A549 (cell line): ENCODE measurements around the gene NKAPD1. TPM values are rescaled to one million over a fixed set of nuclear protein-coding genes. Genes with fewer than 3 reads are reported as not detected.

Source experiments
- ATAC-seq, 2 experiments: fragments of 200-7000 bp in 1 of 2; fragments of >200 bp in 1 of 2; cut with Nextera tagmentation in 1 of 2; cut with Tn5 transposase in 1 of 2; 3 replicates each; pipeline versions ENCODE4 v1.8.0 to v1.9.1; 2018 to 2020; ENCODE audit warnings: mild to moderate bottlenecking in 1 of 2, moderate library complexity in 1 of 2
- CTCF ChIA-PET: fragments of 300-600 bp; sonication (Branson Sonifier 250); formaldehyde crosslinking; extraction: SDS; loops from one replicate; lab custom pipeline; 2021; ENCODE audit warnings: antibody characterized with exemption, inconsistent platforms; lab: Yijun Ruan, JAX
- POLR2A ChIA-PET: fragments of 350-600 bp; formaldehyde crosslinking; extraction: SDS; loops from one replicate; lab custom pipeline; 2021; ENCODE audit warnings: antibody characterized with exemption, inconsistent platforms; lab: Yijun Ruan, JAX
- DNase-seq, 2 experiments: peaks; one replicate each; pipeline versions ENCODE4 v3.0.0 to v3.0.0-alpha.2; 2011 to 2016; ENCODE audit warnings: low read depth in 1 of 2, low spot score in 1 of 2
- FAIRE-seq: peaks from 2 replicates; lab custom pipeline; 2011; peaks lifted over from hg19 to GRCh38; lab: Jason Lieb, UNC
- H3K27ac ChIP-seq, 2 experiments: fragments of >200 bp; sonication (Bioruptor Twin); formaldehyde crosslinking; 3 replicates each; pipeline ENCODE4 v1.5.1; 2016 to 2017
- H3K4me1 ChIP-seq: fragments of >200 bp; sonication (Bioruptor Twin); formaldehyde crosslinking; 3 replicates; pipeline ENCODE4 v1.6.1; 2016
- H3K4me2 ChIP-seq: fragments of >200 bp; sonication (Bioruptor Twin); formaldehyde crosslinking; 3 replicates; pipeline ENCODE4 v1.6.1; 2016
- H3K4me3 ChIP-seq: fragments of >200 bp; sonication (Bioruptor Twin); formaldehyde crosslinking; 3 replicates; pipeline ENCODE4 v1.5.1; 2016
- H3K9me3 ChIP-seq: fragments of >200 bp; sonication (Bioruptor Twin); formaldehyde crosslinking; 3 replicates; pipeline ENCODE4 v1.6.1; 2016
- BHLHE40 ChIP-seq: IDR thresholded peaks from 2 replicates; pipeline ENCODE4 v1.6.1; 2012; ENCODE audit warnings: low read depth, low read length, inconsistent platforms
- CHD2 ChIP-seq: fragments of 150-350 bp; IDR thresholded peaks from 2 replicates; pipeline ENCODE4 v1.6.1; 2014; ENCODE audit warnings: low read length; ENCODE audit not compliant: partially characterized antibody
- CHD4 ChIP-seq: fragments of 200-600 bp; sonication (generic); IDR thresholded peaks from 2 replicates; pipeline ENCODE4 v1.6.1; 2016; ENCODE audit warnings: antibody characterized with exemption, mild to moderate bottlenecking, borderline replicate concordance
- ELK1 ChIP-seq: fragments of 150-350 bp; IDR thresholded peaks from 2 replicates; pipeline ENCODE4 v1.6.1; 2014; ENCODE audit warnings: low read depth, mild to moderate bottlenecking, low read length
- EP300 ChIP-seq, 2 experiments: fragments of >200 bp; sonication (Bioruptor Twin); formaldehyde crosslinking; IDR thresholded peaks; 2 replicates in 1 of 2; 3 replicates in 1 of 2; pipeline ENCODE4 v1.6.1; 2016 to 2017
- FOSL2 ChIP-seq, 2 experiments: fragments of 450-650 bp in 1 of 2; fragments of >200 bp in 1 of 2; sonication (Bioruptor Twin) in 1 of 2; formaldehyde crosslinking; IDR thresholded peaks; 2 replicates each; pipeline versions ENCODE4 v1.5.0 to v1.6.1; 2016 to 2020; ENCODE audit warnings: mild to moderate bottlenecking in 1 of 2, moderate library complexity in 1 of 2
- FOXS1 ChIP-seq: fragments of 250-450 bp; sonication (Bioruptor Pico); IDR thresholded peaks from 2 replicates; pipeline ENCODE4 v1.5.0; 2020; ENCODE audit warnings: mild to moderate bottlenecking, moderate library complexity
- GATA3 ChIP-seq: IDR thresholded peaks from 2 replicates; pipeline ENCODE4 v1.6.1; 2012; ENCODE audit warnings: borderline replicate concordance
- HEYL ChIP-seq: fragments of 250-450 bp; sonication (Bioruptor Pico); IDR thresholded peaks from 2 replicates; pipeline ENCODE4 v1.8.0; 2021; ENCODE audit warnings: mild to moderate bottlenecking, moderate library complexity
- JUN ChIP-seq, 2 experiments: fragments of >200 bp; sonication (Bioruptor Twin); formaldehyde crosslinking; IDR thresholded peaks; 2 replicates in 1 of 2; 3 replicates in 1 of 2; pipeline ENCODE4 v1.6.1; 2016 to 2017
- KDM1A ChIP-seq: fragments of 200-600 bp; sonication (generic); IDR thresholded peaks from 2 replicates; pipeline ENCODE4 v1.6.1; 2016; ENCODE audit warnings: low read depth, mild to moderate bottlenecking
- KDM5A ChIP-seq: fragments of 200-600 bp; sonication (generic); IDR thresholded peaks from 2 replicates; pipeline ENCODE4 v1.6.1; 2016; ENCODE audit warnings: antibody characterized with exemption, mild to moderate bottlenecking
- MAZ ChIP-seq: fragments of 150-350 bp; IDR thresholded peaks from 2 replicates; pipeline ENCODE4 v1.6.1; 2014; ENCODE audit warnings: antibody characterized with exemption, low read depth, low read length, borderline replicate concordance
- NFE2L2 ChIP-seq: fragments of 150-350 bp; conservative IDR thresholded peaks from 2 replicates; pipeline ENCODE4 v1.6.1; 2014; ENCODE audit warnings: low read length
- NR3C1 ChIP-seq: fragments of >200 bp; sonication (Bioruptor Twin); formaldehyde crosslinking; IDR thresholded peaks from 3 replicates; pipeline ENCODE4 v1.6.1; 2017
- PHF8 ChIP-seq: fragments of 200-600 bp; sonication (generic); IDR thresholded peaks from 2 replicates; pipeline ENCODE4 v1.6.1; 2016; ENCODE audit warnings: low read depth, mild to moderate bottlenecking, antibody characterized with exemption, moderate library complexity, borderline replicate concordance
- POLR2A ChIP-seq: IDR thresholded peaks from 2 replicates; pipeline ENCODE4 v1.6.1; 2012; ENCODE audit warnings: mild to moderate bottlenecking, low read length
- RAD21 ChIP-seq, 2 experiments: fragments of >200 bp in 1 of 2; sonication (Bioruptor Twin) in 1 of 2; formaldehyde crosslinking in 1 of 2; IDR thresholded peaks in 1 of 2; conservative IDR thresholded peaks in 1 of 2; 2 replicates in 1 of 2; 3 replicates in 1 of 2; pipeline ENCODE4 v1.6.1; 2012 to 2018; ENCODE audit warnings: inconsistent platforms in 1 of 2
- RARB ChIP-seq: fragments of 250-450 bp; sonication (Bioruptor Pico); IDR thresholded peaks from 2 replicates; pipeline ENCODE4 v1.8.0; 2021; ENCODE audit warnings: mild to moderate bottlenecking, moderate library complexity
- REST ChIP-seq: fragments of 200-600 bp; sonication (generic); IDR thresholded peaks from 2 replicates; pipeline ENCODE4 v1.6.1; 2016; ENCODE audit warnings: antibody characterized with exemption, mild to moderate bottlenecking, moderate library complexity
- RNF2 ChIP-seq: fragments of 200-600 bp; sonication (generic); IDR thresholded peaks from 2 replicates; pipeline ENCODE4 v1.6.1; 2016; ENCODE audit warnings: low read depth, mild to moderate bottlenecking, antibody characterized with exemption, moderate library complexity, borderline replicate concordance
- SREBF2 ChIP-seq: fragments of 450-650 bp; IDR thresholded peaks from 2 replicates; pipeline ENCODE4 v1.6.1; 2014; ENCODE audit warnings: mild to moderate bottlenecking, moderate library complexity
- TFCP2L1 ChIP-seq: fragments of 250-450 bp; sonication (Bioruptor Pico); IDR thresholded peaks from 2 replicates; pipeline ENCODE4 v1.5.0; 2021; ENCODE audit warnings: mild to moderate bottlenecking
- TP53 ChIP-seq: fragments of 250-450 bp; sonication (Bioruptor Pico); IDR thresholded peaks from 2 replicates; pipeline ENCODE4 v1.5.0; 2021; ENCODE audit warnings: mild to moderate bottlenecking, moderate library complexity
- ZSCAN20 ChIP-seq: fragments of 250-450 bp; sonication (Bioruptor Pico); IDR thresholded peaks from 2 replicates; pipeline ENCODE4 v1.8.0; 2022; ENCODE audit warnings: mild to moderate bottlenecking, moderate library complexity
- WGBS: methylation state at CpG from one replicate; pipeline ENCODE4 v1.1.6; 2017; ENCODE audit errors: missing lambda C conversion rate; 5-methylcytosine and 5-hydroxymethylcytosine counted together
- polyA plus RNA-seq, 4 experiments: library from polyadenylated mRNA; depleted of rRNA in 3 of 4; stranded (reverse); fragments of >200 nt; fragmentation: RNase III in 1 of 4; extraction: RNeasy Plus Mini Kit Qiagen cat#74134 plus additional on column Dnase treatment in 1 of 4; gene quantifications; 2 replicates in 3 of 4; 3 replicates in 1 of 4; pipeline ENCODE4 v1.2.3, GENCODE V29; 2011 to 2017
- TF ChIP-seq, protein P1 (sequence below): IDR thresholded peaks from 2 replicates; pipeline ENCODE4 v1.6.1; 2012
- TF ChIP-seq, protein P2 (sequence below): fragments of >200 bp; sonication (Bioruptor Twin); formaldehyde crosslinking; IDR thresholded peaks from 2 replicates; pipeline ENCODE4 v1.6.1; 2016
- TF ChIP-seq, protein P3 (sequence below): fragments of 250-450 bp; sonication (Bioruptor Pico); IDR thresholded peaks from 2 replicates; pipeline ENCODE4 v1.5.0; 2021; ENCODE audit warnings: mild to moderate bottlenecking, moderate library complexity, borderline replicate concordance

The NKAPD1 gene
- polyA plus RNA-seq, 2 of the 4 experiments (the other 2 are of a cell fraction), result 16.6 to 20.1 TPM

- Histone ChIP-seq H3K27ac (no peak overlapping the region), H3K4me3 (no peak overlapping the region), H3K4me2 (no peak overlapping the region), H3K9me3 (no peaks in the 10 kb centered on the region), H3K4me1 (peaks cover 3% of the 10 kb centered on the region)
- POLR2A ChIA-PET, result no interaction called here
- CTCF ChIA-PET, result interaction anchor here (3.9 kb wide), 1 partner anchor 9 kb away, joined by 16 read pairs; no protein-coding TSS in a partner anchor
- no peak for DNase-seq
- FAIRE-seq, result no peak
- ATAC-seq, result no peak
- WGBS, result 90% methylated on average over 4 of the region's 4 CpGs
- TF ChIP-seq EP300 (IDR thresholded peaks at IDR 0.05) (no peak), RNF2 (no peak), NR3C1 (no peak), NFE2L2 (no peak), JUN (IDR thresholded peaks at IDR 0.05) (no peak), SREBF2 (no peak), GATA3 (no peak), CHD4 (no peak), RARB (CRISPR knock-in tag) (no peak), HEYL (CRISPR knock-in tag) (no peak), KDM1A (no peak), RAD21 (conservative IDR thresholded peaks at IDR 0.05 in 1 of 2, IDR thresholded peaks at IDR 0.05 in 1 of 2) (no peak), CHD2 (no peak), ELK1 (no peak), TP53 (CRISPR knock-in tag) (no peak)
- TF ChIP-seq, protein P1, sequence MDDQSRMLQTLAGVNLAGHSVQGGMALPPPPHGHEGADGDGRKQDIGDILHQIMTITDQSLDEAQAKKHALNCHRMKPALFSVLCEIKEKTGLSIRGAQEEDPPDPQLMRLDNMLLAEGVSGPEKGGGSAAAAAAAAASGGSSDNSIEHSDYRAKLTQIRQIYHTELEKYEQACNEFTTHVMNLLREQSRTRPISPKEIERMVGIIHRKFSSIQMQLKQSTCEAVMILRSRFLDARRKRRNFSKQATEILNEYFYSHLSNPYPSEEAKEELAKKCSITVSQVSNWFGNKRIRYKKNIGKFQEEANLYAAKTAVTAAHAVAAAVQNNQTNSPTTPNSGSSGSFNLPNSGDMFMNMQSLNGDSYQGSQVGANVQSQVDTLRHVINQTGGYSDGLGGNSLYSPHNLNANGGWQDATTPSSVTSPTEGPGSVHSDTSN, result no peak
These were observed 49.0 kb downstream of the NKAPD1 start for GRCh38 chr11:112123129-112123528.

DNA sequence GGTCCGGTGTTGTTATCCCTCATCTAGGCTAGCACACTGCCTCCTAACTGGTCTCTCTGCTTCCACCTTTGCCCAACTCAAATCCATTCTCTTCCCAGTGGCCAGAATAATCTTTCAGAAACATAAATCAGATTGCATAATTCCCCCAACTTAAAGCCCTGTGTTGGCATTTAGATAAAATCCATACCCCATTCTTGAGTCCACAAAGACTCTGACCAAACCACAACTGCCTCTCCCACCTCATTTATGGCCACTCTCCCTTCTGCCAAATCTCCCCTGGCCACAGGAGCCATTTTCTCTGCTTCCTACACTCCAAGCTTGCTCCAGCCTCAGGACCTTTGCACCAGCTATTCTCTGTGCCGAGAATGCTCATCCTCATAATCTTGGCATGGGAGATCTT, 53.0 kb downstream of the NKAPD1 start:
- CTCF ChIA-PET, result interaction anchor here (2.7 to 5.7 kb wide), 2 partner anchors 14 to 49 kb away, joined by 7 to 18 read pairs; partner anchors contain the start of gene BCO2
- FAIRE-seq, result no peak
- no peak for ATAC-seq
- no peak for TF ChIP-seq JUN (IDR thresholded peaks at IDR 0.05)
- TF ChIP-seq FOXS1, result no peak
- no peak for TF ChIP-seq KDM5A
- TF ChIP-seq, protein P1, result no peak
- no peak for TF ChIP-seq MAZ
- TF ChIP-seq, protein P2, sequence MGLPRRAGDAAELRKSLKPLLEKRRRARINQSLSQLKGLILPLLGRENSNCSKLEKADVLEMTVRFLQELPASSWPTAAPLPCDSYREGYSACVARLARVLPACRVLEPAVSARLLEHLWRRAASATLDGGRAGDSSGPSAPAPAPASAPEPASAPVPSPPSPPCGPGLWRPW, result no peak
- no peak for TF ChIP-seq FOSL2 (IDR thresholded peaks at IDR 0.05)
- TF ChIP-seq FOSL2 (CRISPR knock-in tag; IDR thresholded peaks at IDR 0.05), result no peak
- no peak for TF ChIP-seq SREBF2
- no peak for TF ChIP-seq BHLHE40
- no peak for TF ChIP-seq KDM1A
- TF ChIP-seq NFE2L2, result no peak
- no peak for TF ChIP-seq POLR2A
- TF ChIP-seq PHF8, result no peak
- no peak for TF ChIP-seq TFCP2L1 (CRISPR knock-in tag)
- TF ChIP-seq ZSCAN20 (CRISPR knock-in tag), result no peak
- TF ChIP-seq, protein P3, sequence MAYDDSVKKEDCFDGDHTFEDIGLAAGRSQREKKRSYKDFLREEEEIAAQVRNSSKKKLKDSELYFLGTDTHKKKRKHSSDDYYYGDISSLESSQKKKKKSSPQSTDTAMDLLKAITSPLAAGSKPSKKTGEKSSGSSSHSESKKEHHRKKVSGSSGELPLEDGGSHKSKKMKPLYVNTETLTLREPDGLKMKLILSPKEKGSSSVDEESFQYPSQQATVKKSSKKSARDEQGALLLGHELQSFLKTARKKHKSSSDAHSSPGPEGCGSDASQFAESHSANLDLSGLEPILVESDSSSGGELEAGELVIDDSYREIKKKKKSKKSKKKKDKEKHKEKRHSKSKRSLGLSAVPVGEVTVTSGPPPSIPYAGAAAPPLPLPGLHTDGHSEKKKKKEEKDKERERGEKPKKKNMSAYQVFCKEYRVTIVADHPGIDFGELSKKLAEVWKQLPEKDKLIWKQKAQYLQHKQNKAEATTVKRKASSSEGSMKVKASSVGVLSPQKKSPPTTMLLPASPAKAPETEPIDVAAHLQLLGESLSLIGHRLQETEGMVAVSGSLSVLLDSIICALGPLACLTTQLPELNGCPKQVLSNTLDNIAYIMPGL (CRISPR knock-in tag), result no peak
- no peak for TF ChIP-seq REST
- no peak overlapping the region for H3K4me2 ChIP-seq
- H3K9me3 ChIP-seq, result no peaks in the 10 kb centered on the region
- POLR2A ChIA-PET, result no interaction called here
- H3K4me1 ChIP-seq, result peaks cover 20% of the 10 kb centered on the region
- no peak overlapping the region for H3K27ac ChIP-seq
- WGBS, result 97% methylated on average over 2 of the region's 2 CpGs
- DNase-seq, result no peak
- no peak overlapping the region for H3K4me3 ChIP-seq
